Keratinocyte (primary cell): Measurements from ENCODE around the gene GPR45. TPM values are rescaled to one million over a fixed set of nuclear protein-coding genes. Genes with fewer than 3 reads are reported as not detected.

Experiments used
- DNase-seq: peaks from one replicate; pipeline ENCODE4 v3.0.0-alpha.2; 2011; ENCODE audit warnings: low read depth, missing footprints, low spot score
- FAIRE-seq: peaks from 2 replicates; lab custom pipeline; 2011; peaks lifted over from hg19 to GRCh38; lab: Jason Lieb, UNC
- H2AFZ ChIP-seq: 2 replicates; pipeline ENCODE4 v1.6.0; 2012; ENCODE audit warnings: low read length, control low read depth, inconsistent platforms; ENCODE audit not compliant: control insufficient read depth
- H3K27ac ChIP-seq: 2 replicates; pipeline ENCODE4 v1.5.1; 2011; ENCODE audit warnings: low read length; ENCODE audit not compliant: control insufficient read depth, insufficient read depth
- H3K27me3 ChIP-seq: 3 replicates; pipeline ENCODE4 v1.6.0; 2011; ENCODE audit warnings: low read length; ENCODE audit not compliant: control insufficient read depth, insufficient read depth; ENCODE audit errors: extremely low read depth
- H3K36me3 ChIP-seq, 2 experiments: 2 replicates in 1 of 2; 3 replicates in 1 of 2; pipeline ENCODE4 v1.5.1; 2011; ENCODE audit warnings: low read length in 2 of 2, mild to moderate bottlenecking in 1 of 2; ENCODE audit not compliant: control insufficient read depth in 2 of 2, insufficient read depth in 2 of 2; ENCODE audit errors: extremely low read depth in 1 of 2
- H3K4me1 ChIP-seq: 3 replicates; pipeline ENCODE4 v1.5.1; 2011; ENCODE audit warnings: low read length; ENCODE audit not compliant: control insufficient read depth, insufficient read depth; ENCODE audit errors: extremely low read depth
- H3K4me2 ChIP-seq: 3 replicates; pipeline ENCODE4 v1.6.0; 2011; ENCODE audit warnings: low read depth, low read length; ENCODE audit not compliant: control insufficient read depth, insufficient read depth; ENCODE audit errors: extremely low read depth
- H3K4me3 ChIP-seq, 3 experiments: fragments of 200-600 bp in 1 of 3; sonication (generic) in 1 of 3; 2 replicates in 2 of 3; 3 replicates in 1 of 3; pipeline ENCODE4 v1.5.1; 2011 to 2016; ENCODE audit warnings: low read length in 3 of 3, mild to moderate bottlenecking in 3 of 3, control low read depth in 2 of 3, inconsistent platforms in 1 of 3, low read depth in 1 of 3, mixed read lengths in 1 of 3, mixed run types in 1 of 3, moderate library complexity in 1 of 3; ENCODE audit not compliant: control insufficient read depth in 2 of 3, insufficient read depth in 2 of 3; ENCODE audit errors: extremely low read depth in 1 of 3
- H3K79me2 ChIP-seq: 2 replicates; pipeline ENCODE4 v1.6.0; 2012; ENCODE audit warnings: low read length; ENCODE audit not compliant: control insufficient read depth, insufficient read depth
- H3K9ac ChIP-seq: 3 replicates; pipeline ENCODE4 v1.6.0; 2011; ENCODE audit warnings: low read length; ENCODE audit not compliant: control insufficient read depth, insufficient read depth; ENCODE audit errors: extremely low read depth
- H3K9me1 ChIP-seq: 3 replicates; pipeline ENCODE4 v1.6.0; 2011; ENCODE audit warnings: low read length; ENCODE audit not compliant: control insufficient read depth, insufficient read depth; ENCODE audit errors: extremely low read depth
- H3K9me3 ChIP-seq: 2 replicates; pipeline ENCODE4 v1.5.1; 2012; ENCODE audit warnings: low read depth, low read length; ENCODE audit not compliant: control insufficient read depth
- H4K20me1 ChIP-seq: 3 replicates; pipeline ENCODE4 v1.6.0; 2011; ENCODE audit warnings: low read length; ENCODE audit not compliant: control insufficient read depth, insufficient read depth; ENCODE audit errors: extremely low read depth
- EZH2 ChIP-seq: IDR thresholded peaks from one replicate; pipeline ENCODE4 v1.6.1; 2012; ENCODE audit warnings: inconsistent platforms, mild to moderate bottlenecking, low read length, moderate library complexity
- dilution Hi-C: fragments of 300-500 bp; cut with MboI; formaldehyde crosslinking; loops from one replicate; pipeline ENCODE4 v1.7.0; 2020; ENCODE audit warnings: low sequenced_read_pairs; ENCODE audit not compliant: extremely low pct_ligation_motif_present
- polyA plus RNA-seq, 5 experiments: library from polyadenylated mRNA; depleted of rRNA in 3 of 5; stranded (reverse) in 3 of 5; stranded (forward) in 1 of 5; unstranded in 1 of 5; fragments of >200 nt; gene quantifications; 1 replicate in 1 of 5; 2 replicates in 3 of 5; 3 replicates in 1 of 5; pipeline versions ENCODE4 v1.2.1 to v1.2.3, GENCODE V29; 2011 to 2012; ENCODE audit warnings: missing spikeins in 2 of 5, low read depth in 1 of 5, low replicate concordance in 1 of 5
- TF ChIP-seq, protein P1 (sequence below), 3 experiments: IDR thresholded peaks in 1 of 3; conservative IDR thresholded peaks in 1 of 3; optimal IDR thresholded peaks in 1 of 3; 2 replicates in 2 of 3; 3 replicates in 1 of 3; pipeline versions ENCODE3 to v1.5.1; 2011; ENCODE audit warnings: low read length in 3 of 3, mild to moderate bottlenecking in 3 of 3, moderate library complexity in 2 of 3, control low read depth in 1 of 3, inconsistent platforms in 1 of 3; ENCODE audit not compliant: insufficient read depth in 2 of 3; ENCODE audit errors: extremely low read depth in 1 of 3

GPR45 gene
- polyA plus RNA-seq, 1 donor (not counting 4 experiments of a cell fraction or from before 2014, with no cell fraction given): not detected

- H3K27ac ChIP-seq: no peak overlapping the region
- FAIRE-seq (no peak), DNase-seq (no peak)
- H3K4me2 ChIP-seq: peak overlapping the region; percentile 55
- no peak overlapping the region for H3K4me3 ChIP-seq
- H3K79me2 ChIP-seq: no peaks in the 10 kb centered on the region
- H3K27me3 ChIP-seq: peaks cover 6% of the 10 kb centered on the region
- no peak overlapping the region for H2AFZ ChIP-seq
- H3K4me1 ChIP-seq: peaks cover 8% of the 10 kb centered on the region
- no peaks in the 10 kb centered on the region for H3K9me3 ChIP-seq
- no peak overlapping the region for H3K9ac ChIP-seq
- dilution Hi-C loops: no loop called here
- H4K20me1 ChIP-seq: no peaks in the 10 kb centered on the region
- H3K9me1 ChIP-seq: no peaks in the 10 kb centered on the region
- TF ChIP-seq EZH2: no peak
- TF ChIP-seq, protein P1, sequence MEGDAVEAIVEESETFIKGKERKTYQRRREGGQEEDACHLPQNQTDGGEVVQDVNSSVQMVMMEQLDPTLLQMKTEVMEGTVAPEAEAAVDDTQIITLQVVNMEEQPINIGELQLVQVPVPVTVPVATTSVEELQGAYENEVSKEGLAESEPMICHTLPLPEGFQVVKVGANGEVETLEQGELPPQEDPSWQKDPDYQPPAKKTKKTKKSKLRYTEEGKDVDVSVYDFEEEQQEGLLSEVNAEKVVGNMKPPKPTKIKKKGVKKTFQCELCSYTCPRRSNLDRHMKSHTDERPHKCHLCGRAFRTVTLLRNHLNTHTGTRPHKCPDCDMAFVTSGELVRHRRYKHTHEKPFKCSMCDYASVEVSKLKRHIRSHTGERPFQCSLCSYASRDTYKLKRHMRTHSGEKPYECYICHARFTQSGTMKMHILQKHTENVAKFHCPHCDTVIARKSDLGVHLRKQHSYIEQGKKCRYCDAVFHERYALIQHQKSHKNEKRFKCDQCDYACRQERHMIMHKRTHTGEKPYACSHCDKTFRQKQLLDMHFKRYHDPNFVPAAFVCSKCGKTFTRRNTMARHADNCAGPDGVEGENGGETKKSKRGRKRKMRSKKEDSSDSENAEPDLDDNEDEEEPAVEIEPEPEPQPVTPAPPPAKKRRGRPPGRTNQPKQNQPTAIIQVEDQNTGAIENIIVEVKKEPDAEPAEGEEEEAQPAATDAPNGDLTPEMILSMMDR (optimal IDR thresholded peaks at IDR 0.05 in 1 of 3, IDR thresholded peaks at IDR 0.05 in 1 of 3, conservative IDR thresholded peaks at IDR 0.05 in 1 of 3; ENCODE audit: extremely low read depth in 1 of 3, insufficient read depth in 2 of 3, low read length in 3 of 3): no peak
- H3K36me3 ChIP-seq: no peaks in the 10 kb centered on the region
Measured at GRCh38 chr2:105236060-105236424, 5.5 kb upstream of the GPR45 start.

GRCh38 chr2:105237045-105237765 is 4.3 kb upstream of the GPR45 start:
- H3K9me1 ChIP-seq: no peaks in the 10 kb centered on the region
- H3K4me2 ChIP-seq: no peak overlapping the region
- H3K36me3 ChIP-seq: no peaks in the 10 kb centered on the region
- H3K4me3 ChIP-seq: no peak overlapping the region
- no peak for TF ChIP-seq EZH2
- TF ChIP-seq, protein P1 (optimal IDR thresholded peaks at IDR 0.05 in 1 of 3, IDR thresholded peaks at IDR 0.05 in 1 of 3, conservative IDR thresholded peaks at IDR 0.05 in 1 of 3; ENCODE audit: extremely low read depth in 1 of 3, insufficient read depth in 2 of 3, low read length in 3 of 3): no peak
- no peaks in the 10 kb centered on the region for H3K79me2 ChIP-seq
- no peak overlapping the region for H3K9ac ChIP-seq
- dilution Hi-C loops: no loop called here
- H4K20me1 ChIP-seq: no peaks in the 10 kb centered on the region
- DNase-seq (no peak), FAIRE-seq (no peak)
- no peak overlapping the region for H3K27ac ChIP-seq
- H3K4me1 ChIP-seq: peaks cover 8% of the 10 kb centered on the region
- H2AFZ ChIP-seq: no peak overlapping the region
- peaks cover 6% of the 10 kb centered on the region for H3K27me3 ChIP-seq
- H3K9me3 ChIP-seq: no peaks in the 10 kb centered on the region
